HFFc6 (cell line): ENCODE measurements around the gene CAV1. TPM values are rescaled to one million over a fixed set of nuclear protein-coding genes. Genes with fewer than 3 reads are reported as not detected.

Source experiments
- DNase-seq: peaks from one replicate; pipeline ENCODE4 v3.0.0-alpha.2; 2018
- H3K27ac Mint-ChIP-seq: 2 replicates; pipeline ENCODE4 v1.8.0; 2020; ENCODE audit warnings: mild to moderate bottlenecking, mixed read lengths
- H3K27me3 Mint-ChIP-seq: 2 replicates; pipeline ENCODE4 v1.8.0; 2021; ENCODE audit warnings: mild to moderate bottlenecking, moderate library complexity, mixed read lengths; ENCODE audit not compliant: insufficient read depth
- H3K36me3 Mint-ChIP-seq: 2 replicates; pipeline ENCODE4 v1.8.0; 2021; ENCODE audit warnings: low read depth, mixed read lengths
- H3K4me1 Mint-ChIP-seq: 2 replicates; pipeline ENCODE4 v1.8.0; 2020; ENCODE audit warnings: low read depth, mixed read lengths
- H3K4me3 Mint-ChIP-seq: 2 replicates; pipeline ENCODE4 v1.8.0; 2020; ENCODE audit warnings: mild to moderate bottlenecking, moderate library complexity, mixed read lengths
- H3K9me3 Mint-ChIP-seq: 2 replicates; pipeline ENCODE4 v1.8.0; 2020; ENCODE audit warnings: mild to moderate bottlenecking, mixed read lengths
- CTCF ChIP-seq: fragments of 200-600 bp; sonication (generic); IDR thresholded peaks from 2 replicates; pipeline ENCODE4 v1.5.0; 2021; ENCODE audit warnings: antibody characterized with exemption, mild to moderate bottlenecking
- total RNA-seq, 6 experiments: library from RNA; stranded (reverse); fragmentation: NEBNext Ultra II Directional; extraction: Animal tissue kit (Norgen Biotek cat#: 25700); gene quantifications; 2 replicates in 1 of 6; 3 replicates in 5 of 6; pipeline ENCODE4 v1.2.3, GENCODE V29; 2021

Gene CAV1
- total RNA-seq, 6 experiments from 2014 or later, result 938 to 1,171 (median 1,076) TPM

- Mint-ChIP-seq H3K27ac (peak overlapping the region; percentile 88), H3K36me3 (peaks cover 4% of the 10 kb centered on the region; the same call in 1 of the 2 replicates), H3K4me3 (peak overlapping the region; percentile 38), H3K27me3 (peaks cover 3% of the 10 kb centered on the region), H3K4me1 (peaks cover 61% of the 10 kb centered on the region), H3K9me3 (no peaks in the 10 kb centered on the region)
- TF ChIP-seq CTCF, result no peak
- DNase-seq, result peak; percentile 77
Observed at GRCh38 chr7:116588225-116588624, 63.4 kb downstream of the CAV1 start.

GRCh38 chr7:116588641-116589594 is 64.1 kb downstream of the CAV1 start:
- DNase-seq, result peak; percentile 70
- H3K9me3 Mint-ChIP-seq, result no peaks in the 10 kb centered on the region
- H3K36me3 Mint-ChIP-seq, result peaks cover 4% of the 10 kb centered on the region; the same call in 1 of the 2 replicates
- H3K4me3 Mint-ChIP-seq, result peak overlapping the region; percentile 38
- H3K4me1 Mint-ChIP-seq, result peaks cover 58% of the 10 kb centered on the region
- peak; percentile 94 for TF ChIP-seq CTCF
- peak overlapping the region; percentile 88 for H3K27ac Mint-ChIP-seq
- H3K27me3 Mint-ChIP-seq, result peaks cover 3% of the 10 kb centered on the region; the same call in 1 of the 2 replicates

- Mint-ChIP-seq H3K27ac (no peak overlapping the region), H3K36me3 (peaks cover 3% of the 10 kb centered on the region; the same call in 1 of the 2 replicates), H3K9me3 (no peaks in the 10 kb centered on the region), H3K4me3 (peak overlapping the region; percentile 53; the same call in 1 of the 2 replicates), H3K27me3 (peaks cover 3% of the 10 kb centered on the region; the same call in 1 of the 2 replicates), H3K4me1 (peaks cover 39% of the 10 kb centered on the region)
- TF ChIP-seq CTCF, result peak; percentile 89
- DNase-seq, result no peak
Observed at GRCh38 chr7:116591202-116592040, 66.6 kb downstream of the CAV1 start.

- DNase-seq, result no peak
- Mint-ChIP-seq H3K9me3 (no peaks in the 10 kb centered on the region), H3K4me3 (no peak overlapping the region), H3K27me3 (peaks cover 3% of the 10 kb centered on the region; the same call in 1 of the 2 replicates), H3K4me1 (peaks cover 39% of the 10 kb centered on the region), H3K27ac (no peak overlapping the region), H3K36me3 (no peaks in the 10 kb centered on the region)
- TF ChIP-seq CTCF, result no peak; the same call in none of the 2 replicates
Observed at GRCh38 chr7:116592041-116592355, 67.2 kb downstream of the CAV1 start.

GRCh38 chr7:116592445-116592844 is 67.6 kb downstream of the CAV1 start:
- peaks cover 35% of the 10 kb centered on the region for H3K4me1 Mint-ChIP-seq
- peaks cover 3% of the 10 kb centered on the region; the same call in 1 of the 2 replicates for H3K27me3 Mint-ChIP-seq
- H3K36me3 Mint-ChIP-seq, result no peaks in the 10 kb centered on the region
- no peak overlapping the region for H3K4me3 Mint-ChIP-seq
- no peaks in the 10 kb centered on the region for H3K9me3 Mint-ChIP-seq
- TF ChIP-seq CTCF, result no peak
- DNase-seq, result no peak
- H3K27ac Mint-ChIP-seq, result no peak overlapping the region
